IPS DF 19.7 (cell line): Measurements from ENCODE around the gene TBRG4.

Experiments used
- DNase-seq: peaks from one replicate; pipeline ENCODE4 v3.0.0-alpha.2; 2013; ENCODE audit warnings: low read depth, low spot score

Gene TBRG4

GRCh38 chr7:45089341-45089891 is 22.1 kb downstream of the TBRG4 start:
- peak; percentile 35 for DNase-seq

DNA sequence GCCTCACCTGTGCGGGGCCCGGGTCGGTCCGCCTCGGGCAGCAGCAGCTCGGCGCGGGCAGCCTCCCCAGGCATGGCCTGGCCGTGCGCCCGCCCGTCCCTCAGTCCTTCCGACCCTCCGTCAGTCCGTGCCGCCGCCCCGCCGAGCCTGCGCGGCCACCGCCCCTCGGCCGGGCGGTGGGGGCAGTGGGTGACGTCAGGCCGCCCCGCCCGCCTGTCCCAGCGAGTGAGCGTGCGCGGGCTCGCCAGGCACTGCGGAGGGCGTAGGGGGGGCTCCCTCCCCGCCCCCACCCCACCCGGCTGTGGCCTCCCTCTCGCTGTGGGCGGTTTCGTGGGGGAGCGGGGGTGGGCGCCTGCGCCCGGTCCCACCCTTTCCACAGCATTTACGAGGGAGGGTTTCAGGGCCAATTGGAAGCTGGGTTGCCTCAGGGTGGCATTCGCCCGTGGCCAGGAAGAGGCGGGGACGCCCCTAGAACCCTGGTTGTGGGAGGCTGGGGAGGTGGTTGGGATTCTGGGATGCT is 22.6 kb downstream of the TBRG4 start, which contains the start of gene NACAD:
NACAD (minus strand) TSS at position 149 of the 520 bp plus-strand sequence; CDS start at position 74, 75 bp downstream.
- DNase-seq = no peak

- no peak for DNase-seq
Observed at GRCh38 chr7:45088146-45088701, 23.3 kb downstream of the TBRG4 start.

GRCh38 chr7:45087301-45088145 is 24.0 kb downstream of the TBRG4 start:
- DNase-seq = no peak

- DNase-seq = no peak
Observed at GRCh38 chr7:45086331-45087065, 25.0 kb downstream of the TBRG4 start.

DNA sequence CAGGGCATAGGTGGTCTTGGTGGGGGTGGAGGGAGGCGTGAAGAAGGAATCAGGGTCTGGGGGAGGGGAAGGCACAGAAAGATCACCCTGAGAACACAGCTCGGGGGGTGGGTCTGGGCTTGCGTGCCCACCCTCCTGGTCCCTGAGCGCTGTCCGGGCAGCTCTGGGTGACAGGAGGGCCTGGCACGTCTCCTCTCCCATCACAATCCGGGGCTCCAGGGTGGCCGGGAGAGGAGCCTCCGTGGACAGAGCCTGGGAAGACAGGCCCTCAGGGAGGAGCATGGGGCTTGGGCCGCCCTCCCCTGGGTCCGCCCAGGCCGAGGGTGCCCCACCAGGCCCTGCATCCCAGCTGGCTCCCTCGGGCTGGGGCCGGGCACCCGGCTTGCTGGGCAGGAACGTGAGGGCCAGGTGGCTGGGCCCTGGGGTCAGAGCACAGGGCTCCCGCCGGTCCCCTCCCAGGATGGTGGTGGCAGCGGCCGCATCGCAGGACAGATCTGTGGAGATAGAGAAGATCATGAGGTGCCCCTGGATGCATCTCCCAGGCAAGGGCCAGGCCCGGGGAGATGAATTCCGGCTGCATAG is 25.8 kb downstream of the TBRG4 start:
- no peak for DNase-seq

GRCh38 chr7:45084901-45085618 is 26.4 kb downstream of the TBRG4 start:
- no peak for DNase-seq

GRCh38 chr7:45084336-45084735 is 27.2 kb downstream of the TBRG4 start:
- DNase-seq = no peak

- no peak for DNase-seq
Observed at GRCh38 chr7:45082831-45083331, 28.6 kb downstream of the TBRG4 start.

- DNase-seq = no peak
Observed at GRCh38 chr7:45082031-45082830, 29.3 kb downstream of the TBRG4 start.

DNA sequence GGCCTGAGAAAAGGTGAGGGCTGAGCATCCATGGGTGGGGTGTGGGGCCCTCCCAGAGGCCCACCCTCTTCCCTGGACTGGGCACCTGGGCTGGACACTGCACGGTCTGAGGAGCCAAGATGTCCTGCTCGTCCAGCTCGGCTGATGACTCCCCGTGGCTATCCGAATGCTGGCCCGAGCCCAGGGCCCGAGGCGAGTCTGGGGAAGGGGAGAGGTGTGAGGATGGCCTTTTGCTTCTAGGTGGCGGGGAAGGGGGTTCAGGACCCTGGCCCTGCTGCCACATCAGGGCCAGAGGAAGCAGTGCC is 29.9 kb downstream of the TBRG4 start:
- DNase-seq = no peak

- DNase-seq = no peak
Observed at GRCh38 chr7:45080958-45081669, 30.4 kb downstream of the TBRG4 start.

DNA sequence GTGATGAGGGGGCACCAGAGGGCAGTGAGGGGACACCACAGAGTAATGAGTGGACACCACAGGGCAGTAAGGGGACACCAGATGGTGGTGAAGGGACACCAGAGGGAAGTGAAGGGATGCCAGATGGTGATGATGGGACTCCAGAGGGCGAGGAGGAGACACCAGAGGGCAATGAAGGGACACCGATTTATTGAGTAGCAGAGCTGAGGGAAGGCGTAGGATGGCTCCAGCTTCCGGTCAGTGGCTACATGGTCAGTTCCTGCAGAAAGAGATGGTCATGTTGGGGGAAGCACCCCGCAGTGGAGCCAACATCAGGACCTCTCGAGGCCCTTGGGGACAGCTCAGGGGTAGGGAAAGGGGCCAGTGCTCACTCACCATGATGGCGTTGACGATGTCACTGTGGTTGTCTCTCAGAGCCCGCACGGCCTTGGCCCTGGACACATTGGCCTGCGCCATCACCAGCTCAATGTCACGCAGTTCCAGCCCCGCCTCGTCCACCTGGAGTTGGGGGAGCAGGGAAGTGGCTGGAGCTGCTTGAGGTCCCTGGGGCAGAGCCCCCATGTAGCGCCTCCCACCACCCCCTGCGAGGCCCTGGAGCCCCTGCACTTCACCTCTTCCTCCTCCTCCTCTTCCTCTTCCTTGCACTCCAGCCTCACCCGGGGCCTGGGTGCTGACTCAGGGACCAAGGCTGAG is 31.1 kb downstream of the TBRG4 start:
- DNase-seq = no peak

DNA sequence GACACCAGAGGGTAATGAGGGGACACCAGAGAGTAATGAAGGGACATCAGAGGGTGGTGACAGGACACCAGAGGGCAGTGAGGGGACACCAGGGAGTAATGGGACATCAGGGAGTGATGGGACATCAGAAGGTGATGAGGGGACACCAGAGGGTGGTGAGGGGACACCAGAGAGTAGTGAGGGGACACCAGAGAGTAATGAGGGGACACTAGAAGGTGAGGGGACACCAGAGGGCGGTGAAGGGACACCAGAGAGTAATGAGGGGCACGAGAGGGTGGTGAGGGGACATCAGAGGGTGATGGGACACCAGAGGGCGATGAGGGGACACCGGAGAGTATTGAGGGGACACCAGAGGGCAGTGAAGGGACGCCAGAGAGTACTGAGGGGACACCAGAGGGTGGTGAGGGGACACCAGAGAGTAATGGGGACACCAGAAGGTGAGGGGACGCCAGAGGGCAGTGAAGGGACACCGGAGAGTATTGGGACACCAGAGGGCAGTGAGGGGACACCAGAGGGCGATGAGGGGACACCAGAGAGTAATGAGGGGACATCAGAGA is 33.3 kb downstream of the TBRG4 start:
- no peak for DNase-seq

GRCh38 chr7:45077579-45077978 is 33.9 kb downstream of the TBRG4 start:
- DNase-seq = no peak

DNA sequence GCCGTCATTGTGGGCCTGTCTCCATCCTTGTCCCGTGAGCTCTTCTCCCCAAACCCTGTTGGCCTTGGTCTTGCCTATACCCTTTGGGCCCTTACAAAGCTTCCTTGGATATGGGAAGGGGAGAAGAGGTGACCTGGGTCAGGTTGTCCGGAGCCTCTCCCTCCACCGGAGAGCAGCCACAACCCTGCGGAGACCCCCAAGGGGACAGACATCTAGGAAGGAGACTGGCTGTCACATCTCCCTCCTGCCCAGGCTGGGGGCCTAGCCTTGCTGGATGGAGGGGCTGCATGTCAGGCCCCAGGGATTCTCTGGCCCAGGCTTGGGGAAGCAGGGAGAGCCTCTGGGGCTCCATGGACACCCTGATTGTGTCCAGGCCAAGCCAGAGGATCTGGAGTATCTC is 34.6 kb downstream of the TBRG4 start:
- no peak for DNase-seq

GRCh38 chr7:45075871-45076796 is 35.4 kb downstream of the TBRG4 start:
- no peak for DNase-seq

DNA sequence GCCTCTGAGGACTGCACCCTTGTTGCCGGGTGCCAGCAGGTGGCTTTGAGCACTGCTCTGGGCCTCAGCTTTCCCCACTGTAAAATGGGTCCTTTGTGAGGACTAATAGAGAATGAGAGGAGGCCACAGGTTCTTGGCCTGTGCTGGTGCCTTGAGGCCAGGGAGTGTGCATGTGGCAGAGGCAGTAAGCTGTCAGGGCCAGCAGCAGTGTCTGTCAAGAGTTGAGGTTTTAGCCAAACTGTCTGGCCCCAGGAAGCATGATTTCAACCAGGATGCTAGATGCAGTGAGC is 36.2 kb downstream of the TBRG4 start:
- DNase-seq = no peak
